NCI-H524 treated with DMSO at 0.1 percent for 48 hours (cell line): ENCODE results near the gene SCAPER.
"Not testable (repeated sequence)": the region's sequence is repeated elsewhere in the genome, so short reads cannot be mapped to it uniquely, and the experiment has no call there.

Experiments used
- DNase-seq: peaks from one replicate; lab custom pipeline; 2025; lab: John Stamatoyannopoulos, UW

Gene SCAPER

DNA sequence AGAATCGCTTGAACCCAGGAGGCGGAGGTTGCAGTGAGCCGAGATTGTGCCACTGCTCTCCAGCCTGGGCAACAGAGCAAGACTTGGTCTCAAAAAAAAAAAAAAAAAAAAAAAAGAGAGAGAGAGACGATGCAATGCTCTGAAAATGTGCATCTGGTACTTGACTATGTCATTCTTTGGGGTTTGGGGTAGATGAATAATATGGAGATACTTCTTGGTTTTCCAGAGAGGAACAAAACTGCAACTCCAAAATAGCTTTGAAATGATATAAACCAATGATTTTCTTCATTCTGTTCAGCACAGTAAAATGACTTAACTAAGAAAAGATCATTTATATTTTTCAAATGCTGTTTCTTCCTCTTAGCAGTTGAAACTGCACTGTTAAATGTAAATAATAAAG lies 409.7 kb downstream of the SCAPER start:
- no peak for DNase-seq

DNA sequence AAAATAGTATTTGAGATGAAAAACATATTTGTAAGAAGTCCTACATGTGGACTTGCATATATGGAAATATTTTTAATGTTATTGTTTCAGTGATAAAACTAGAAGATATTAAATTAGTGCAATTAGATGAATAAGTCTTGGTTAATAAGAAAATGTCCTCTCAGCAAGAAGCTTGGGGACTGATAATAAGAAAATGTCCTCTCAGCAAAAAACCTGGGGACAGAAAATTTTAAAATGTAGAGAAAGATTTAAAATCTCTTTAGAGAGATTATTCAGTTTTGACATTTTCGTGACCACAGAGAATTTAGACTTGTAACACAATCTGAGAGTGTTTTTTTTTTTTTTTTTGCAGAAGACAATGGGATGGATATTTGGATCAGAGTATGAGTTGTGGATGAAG lies 412.6 kb downstream of the SCAPER start:
- DNase-seq, result no peak

- DNase-seq, result no peak
Observed at GRCh38 chr15:76483752-76484151, 421.4 kb downstream of the SCAPER start.

DNA sequence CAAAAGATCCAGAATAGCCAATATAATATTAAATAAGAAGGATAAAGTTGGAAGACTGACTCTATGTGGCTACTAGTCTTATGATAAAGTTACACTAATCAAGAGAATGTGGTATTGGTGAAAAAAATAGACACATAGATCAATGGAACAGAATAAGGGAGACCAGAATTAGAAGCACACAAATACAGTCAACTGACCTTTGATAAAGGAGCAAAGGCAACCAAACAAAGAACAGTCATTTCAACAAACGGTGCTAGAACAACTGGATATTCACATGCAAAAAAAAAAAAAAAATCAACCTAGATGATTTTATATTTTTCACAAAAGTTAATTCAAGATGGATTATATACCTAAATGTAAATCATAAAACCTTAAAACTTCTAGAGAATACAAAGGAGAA lies 422.1 kb downstream of the SCAPER start:
- DNase-seq, result no peak

DNA sequence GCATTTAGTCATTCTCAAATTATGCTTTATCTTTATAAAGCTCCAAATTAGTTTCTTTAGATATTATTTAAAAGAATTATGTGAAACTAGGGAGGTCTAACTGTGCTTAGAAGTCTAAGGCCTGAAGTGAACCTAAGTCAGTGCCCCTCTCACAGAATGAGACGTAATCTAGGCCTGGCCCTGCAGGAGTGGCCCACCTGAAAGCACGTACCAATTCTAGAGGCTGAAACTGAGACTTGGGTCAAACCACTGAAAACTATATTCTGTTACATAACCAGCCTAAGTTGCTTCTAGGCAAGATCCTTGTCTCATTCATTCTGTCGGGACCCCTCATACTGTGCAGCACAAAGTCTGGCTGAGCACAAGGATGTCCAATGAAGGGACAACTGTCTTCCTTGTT lies 424.9 kb downstream of the SCAPER start:
- no peak for DNase-seq

- DNase-seq, result no peak
Observed at GRCh38 chr15:76470691-76471090, 434.4 kb downstream of the SCAPER start.

- DNase-seq, result no peak
Observed at GRCh38 chr15:76468722-76469121, 436.4 kb downstream of the SCAPER start.

- no peak for DNase-seq
Observed at GRCh38 chr15:76467136-76467535, 438.0 kb downstream of the SCAPER start.

- DNase-seq, result no peak
Observed at GRCh38 chr15:76465728-76466127, 439.4 kb downstream of the SCAPER start.

DNA sequence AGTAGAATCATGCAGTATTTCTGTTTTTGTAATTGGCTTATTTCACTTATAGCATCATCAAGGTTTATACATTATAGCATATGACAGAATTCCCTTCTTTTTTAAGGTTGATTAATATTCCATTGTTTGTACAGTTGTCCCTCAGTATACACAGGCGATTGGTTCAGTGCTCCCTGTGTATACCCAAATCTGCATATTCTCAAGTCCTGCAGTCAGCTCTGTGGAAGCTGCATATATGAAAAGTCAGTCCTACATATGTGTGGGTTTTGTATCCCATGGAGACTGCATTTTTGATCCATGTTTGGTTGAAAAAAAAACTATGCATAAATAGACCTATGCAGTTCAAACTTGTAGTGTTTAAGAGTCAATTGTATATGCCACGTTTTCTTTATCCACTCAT lies 440.9 kb downstream of the SCAPER start:
- no peak for DNase-seq

DNA sequence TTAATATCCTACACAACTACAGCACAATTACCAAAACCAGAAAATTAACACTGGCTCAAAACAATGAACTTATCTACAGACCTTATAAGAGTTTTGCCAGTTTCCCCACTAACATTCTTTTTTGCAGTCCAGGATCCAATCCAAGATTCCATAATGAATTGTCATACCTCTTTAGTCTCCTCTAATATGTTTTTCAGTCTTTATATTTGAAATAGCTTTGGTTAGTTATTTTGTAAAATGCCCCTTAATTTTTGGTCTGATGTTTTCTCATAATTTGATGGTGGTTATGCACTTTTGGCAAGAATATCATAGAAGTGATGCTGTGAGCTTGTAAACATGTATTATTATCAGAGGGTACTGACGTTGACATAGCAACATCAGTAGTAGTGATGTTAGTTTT lies 444.3 kb downstream of the SCAPER start:
- DNase-seq, result no peak

GRCh38 chr15:76460347-76460746 lies 444.8 kb downstream of the SCAPER start:
- no peak for DNase-seq

DNA sequence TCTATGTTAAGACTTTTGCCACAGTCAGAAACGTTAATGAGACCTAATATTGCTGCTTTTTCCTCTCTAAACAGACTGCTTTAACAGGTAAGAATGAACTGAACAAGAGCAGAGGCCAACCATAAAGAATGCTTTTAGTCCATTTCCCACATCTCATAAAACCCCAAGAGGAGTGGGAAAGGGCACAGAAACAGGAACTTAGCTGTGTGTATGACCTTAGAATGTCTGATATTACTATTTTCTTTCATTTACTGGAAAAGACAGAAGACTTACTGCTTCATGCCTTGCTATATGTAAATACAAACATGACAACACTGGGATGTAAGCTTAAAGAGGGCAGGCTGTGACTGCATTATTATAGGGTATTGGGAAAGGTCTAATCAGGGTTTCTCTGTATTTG lies 453.6 kb downstream of the SCAPER start:
- no peak for DNase-seq

GRCh38 chr15:76449455-76449854 lies 455.7 kb downstream of the SCAPER start:
- peak; percentile 43 for DNase-seq

DNA sequence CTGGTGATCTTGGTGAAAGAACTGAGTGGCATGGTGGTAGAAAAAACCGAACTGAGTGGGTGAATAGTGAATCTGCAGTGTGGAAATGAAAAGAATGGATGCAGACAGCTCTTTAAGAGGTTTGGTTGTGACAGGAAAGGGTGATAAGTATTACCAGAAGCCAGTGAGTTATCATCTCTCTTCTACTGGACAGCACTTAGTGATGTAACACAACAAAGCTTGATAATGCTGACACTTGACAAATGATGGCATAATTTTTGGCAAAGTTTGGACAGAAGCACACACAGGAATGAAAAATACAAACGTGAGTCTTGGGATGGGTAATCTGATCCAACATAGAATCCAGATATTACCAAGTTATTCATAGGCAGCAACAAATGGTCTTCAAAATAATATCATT lies 456.4 kb downstream of the SCAPER start:
- DNase-seq, result no peak

DNA sequence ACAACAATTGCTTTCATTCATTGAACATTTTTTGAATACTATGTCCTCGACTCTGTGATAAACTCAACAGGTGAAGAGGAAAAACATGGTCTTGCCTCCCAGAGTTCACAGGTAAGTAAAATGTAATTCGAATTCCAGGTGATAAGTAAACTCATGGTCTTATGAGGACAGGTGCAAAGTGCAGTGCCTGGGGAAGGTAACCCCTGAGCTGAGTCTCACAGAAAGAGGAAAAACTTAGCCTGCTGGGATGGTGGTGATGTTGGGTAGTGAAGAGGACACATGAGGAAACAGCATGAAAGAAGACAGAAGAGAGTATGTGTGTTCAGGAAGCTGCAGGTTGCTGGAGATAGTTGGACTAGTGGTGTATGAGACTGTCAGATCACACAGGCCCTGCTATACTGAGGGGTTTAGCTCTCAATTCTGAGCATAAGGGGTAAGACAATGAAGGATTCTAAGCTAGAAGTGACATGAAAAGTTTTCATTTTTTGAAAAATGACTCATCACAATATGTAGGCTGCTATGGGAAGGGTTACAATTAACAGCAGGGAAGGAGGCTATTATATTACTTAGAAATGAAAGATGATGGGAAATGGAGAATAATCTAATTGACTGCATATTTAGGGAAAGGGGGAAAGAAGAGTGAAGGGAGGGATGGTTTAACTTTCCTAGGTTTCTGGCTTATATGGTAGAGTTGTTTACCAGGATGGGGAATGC lies 457.3 kb downstream of the SCAPER start:
- no peak for DNase-seq

- no peak for DNase-seq
Observed at GRCh38 chr15:76440441-76440840, 464.7 kb downstream of the SCAPER start.

- DNase-seq, result no peak
Observed at GRCh38 chr15:76439542-76439941, 465.6 kb downstream of the SCAPER start.

DNA sequence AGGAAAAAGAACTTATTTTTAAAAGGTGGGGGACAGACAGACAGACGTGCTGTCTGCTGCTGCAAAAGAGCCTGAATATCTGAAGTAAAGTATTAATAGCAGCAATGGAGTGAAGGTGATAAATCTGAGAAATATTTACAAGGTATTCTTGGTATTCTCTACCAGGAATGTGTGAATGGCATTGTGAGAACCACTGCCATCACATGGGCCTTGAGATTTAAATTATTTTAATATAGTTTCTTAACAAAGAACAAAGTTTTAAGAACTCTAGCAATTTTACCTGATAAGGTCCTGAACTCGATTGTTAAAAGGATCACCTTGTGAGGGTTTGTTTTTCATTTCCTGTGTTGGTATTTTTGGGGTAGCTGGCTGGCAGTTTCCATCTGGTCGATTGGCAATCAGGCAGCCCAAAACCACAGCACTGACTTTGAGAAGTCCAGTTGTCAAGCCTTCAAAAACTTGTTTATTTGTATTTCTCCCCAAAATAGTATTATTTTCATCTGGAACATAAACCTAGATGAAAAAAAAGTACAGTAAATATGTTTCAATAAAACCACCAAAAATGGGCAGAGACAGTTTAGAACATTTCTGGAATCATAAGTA lies 471.2 kb downstream of the SCAPER start:
- no peak for DNase-seq

DNA sequence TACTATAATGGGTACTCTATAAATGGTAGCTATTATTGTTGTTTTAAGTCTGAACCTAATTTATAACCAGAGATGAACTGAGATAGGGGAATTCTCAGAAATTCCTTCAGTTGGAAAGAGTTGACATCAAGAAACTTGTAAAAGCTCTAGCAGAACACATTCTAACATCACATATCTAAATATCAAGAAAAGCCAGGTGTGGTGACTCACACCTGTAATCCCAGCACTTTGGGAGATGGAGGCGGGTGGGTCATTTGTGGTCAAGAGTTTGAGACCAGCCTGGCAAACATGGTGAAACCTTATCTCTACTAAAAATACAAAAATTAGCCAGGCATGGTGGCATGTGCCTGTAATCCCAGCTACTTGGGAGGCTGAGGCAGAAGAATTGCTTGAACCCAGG lies 472.1 kb downstream of the SCAPER start:
- DNase-seq, result not testable (repeated sequence)

GRCh38 chr15:76432604-76433003 lies 472.5 kb downstream of the SCAPER start:
- DNase-seq, result no peak

GRCh38 chr15:76431971-76432370 lies 473.2 kb downstream of the SCAPER start:
- no peak for DNase-seq

DNA sequence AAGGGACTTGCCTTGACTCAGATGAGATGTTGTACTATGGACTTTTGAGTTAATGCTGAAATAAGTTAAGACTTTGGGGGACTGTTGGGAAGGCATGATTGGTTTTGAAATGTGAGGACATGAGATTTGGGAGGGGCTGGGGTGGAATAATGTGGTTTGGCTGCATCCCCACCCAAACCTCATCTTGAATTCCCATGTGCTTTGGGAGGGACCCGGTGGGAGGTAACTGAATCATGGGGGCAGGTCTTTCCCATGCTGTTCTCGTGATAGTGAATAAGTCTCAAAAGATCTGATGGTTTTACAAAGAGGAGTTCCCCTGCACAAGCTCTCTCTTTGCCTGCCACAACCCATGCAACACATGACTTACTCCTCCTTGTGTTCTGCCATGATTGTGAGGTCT lies 474.4 kb downstream of the SCAPER start:
- not testable (repeated sequence) for DNase-seq

DNA sequence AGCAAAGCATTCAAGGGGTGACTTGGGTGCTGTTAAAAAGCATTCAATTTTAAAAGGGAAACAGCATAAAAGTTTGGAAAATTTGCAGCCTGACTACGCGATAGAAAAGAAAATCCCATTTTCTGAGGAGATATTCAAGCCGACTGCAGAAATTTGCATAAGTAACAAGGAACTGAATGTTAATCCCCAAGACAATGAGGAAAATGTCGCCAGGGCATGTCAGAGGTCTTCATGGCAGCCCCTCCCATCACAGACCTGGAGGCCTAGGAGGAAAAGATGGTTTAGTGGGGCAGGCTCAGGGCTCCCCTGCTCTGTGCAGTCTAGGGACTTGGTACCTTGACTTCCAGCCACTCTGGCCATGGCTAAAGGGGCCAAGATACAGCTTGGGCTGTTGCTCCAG lies 475.5 kb downstream of the SCAPER start:
- DNase-seq, result no peak
